H1 (cell line): ENCODE measurements around the gene NDEL1. TPM values are rescaled to one million over a fixed set of nuclear protein-coding genes. Genes with fewer than 3 reads are reported as not detected.

Experiments
- CTCF ChIA-PET: fragments of 300-600 bp; sonication (Branson Sonifier 250); formaldehyde crosslinking; loops from one replicate; lab custom pipeline; 2021; ENCODE audit not compliant: partially characterized antibody; lab: Charles Lee
- POLR2A ChIA-PET: fragments of 300-600 bp; sonication (Branson Sonifier 250); formaldehyde crosslinking; loops from one replicate; lab custom pipeline; 2021; ENCODE audit warnings: inconsistent platforms; ENCODE audit not compliant: partially characterized antibody; lab: Charles Lee
- DNase-seq, 2 experiments: peaks; one replicate each; pipeline versions ENCODE4 v3.0.0 to v3.0.0-alpha.2; 2010 to 2022; ENCODE audit warnings: low spot score in 2 of 2, low read depth in 1 of 2, mixed read lengths in 1 of 2
- FAIRE-seq: peaks from 2 replicates; lab custom pipeline; 2011; peaks lifted over from hg19 to GRCh38; lab: Jason Lieb, UNC
- H2AFZ ChIP-seq: 2 replicates; pipeline ENCODE4 v1.8.1; 2012; ENCODE audit warnings: low read length, inconsistent platforms
- H2AK5ac ChIP-seq: 2 replicates; pipeline ENCODE4 v1.6.1; 2013; ENCODE audit warnings: low read depth, low read length
- H2BK120ac ChIP-seq: replicated peaks from 2 replicates; pipeline ENCODE3; 2013; ENCODE audit warnings: low read depth, low read length, inconsistent platforms
- H2BK12ac ChIP-seq: 2 replicates; pipeline ENCODE4 v1.6.1; 2013; ENCODE audit warnings: low read depth, low read length
- H2BK15ac ChIP-seq: 2 replicates; pipeline ENCODE4 v1.6.1; 2013; ENCODE audit warnings: low read length
- H2BK20ac ChIP-seq: 2 replicates; pipeline ENCODE4 v1.6.1; 2013; ENCODE audit warnings: low read length
- H2BK5ac ChIP-seq: 2 replicates; pipeline ENCODE4 v1.6.1; 2013; ENCODE audit warnings: low read depth, low read length
- H3K14ac ChIP-seq: 2 replicates; pipeline ENCODE4 v1.6.1; 2013; ENCODE audit warnings: inconsistent platforms; ENCODE audit not compliant: insufficient read length
- H3K18ac ChIP-seq: 2 replicates; pipeline ENCODE4 v1.6.1; 2013; ENCODE audit warnings: low read length; ENCODE audit errors: extremely low read depth
- H3K23ac ChIP-seq: 2 replicates; pipeline ENCODE4 v1.6.1; 2013; ENCODE audit warnings: inconsistent platforms; ENCODE audit not compliant: insufficient read length
- H3K23me2 ChIP-seq: 2 replicates; pipeline ENCODE4 v1.6.1; 2013; ENCODE audit warnings: low read depth, low read length
- H3K27ac ChIP-seq: 2 replicates; pipeline ENCODE4 v1.6.1; 2011; ENCODE audit warnings: low read depth, low read length, inconsistent platforms
- H3K27me3 ChIP-seq, 4 experiments: replicated peaks in 1 of 4; 1 replicate in 1 of 4; 2 replicates in 3 of 4; pipeline versions ENCODE4 v1.6.1 to v1.8.1; 2011 to 2013; ENCODE audit warnings: low read length in 3 of 4, mild to moderate bottlenecking in 3 of 4, inconsistent platforms in 2 of 4, mixed read lengths in 2 of 4, moderate library complexity in 1 of 4; ENCODE audit not compliant: control insufficient read depth in 3 of 4, insufficient read depth in 3 of 4; ENCODE audit errors: extremely low read depth in 1 of 4
- H3K36me3 ChIP-seq, 4 experiments: 2 replicates each; pipeline versions ENCODE4 v1.6.1 to v1.8.1; 2011 to 2013; ENCODE audit warnings: mild to moderate bottlenecking in 4 of 4, low read length in 3 of 4, moderate library complexity in 2 of 4, control low read depth in 1 of 4, inconsistent platforms in 1 of 4; ENCODE audit not compliant: insufficient read depth in 4 of 4, control insufficient read depth in 2 of 4
- H3K4ac ChIP-seq: replicated peaks from 2 replicates; pipeline ENCODE3; 2013; ENCODE audit warnings: low read length, low read depth, mixed read lengths, inconsistent platforms; ENCODE audit not compliant: insufficient read length
- H3K4me1 ChIP-seq, 4 experiments: replicated peaks in 1 of 4; 1 replicate in 1 of 4; 2 replicates in 3 of 4; pipeline versions ENCODE4 v1.6.1 to v1.8.1; 2011 to 2013; ENCODE audit warnings: low read length in 3 of 4, inconsistent platforms in 2 of 4, mixed read lengths in 1 of 4; ENCODE audit not compliant: insufficient read depth in 4 of 4, control insufficient read depth in 3 of 4
- H3K4me2 ChIP-seq, 2 experiments: 2 replicates each; pipeline versions ENCODE4 v1.6.1 to v1.8.1; 2011 to 2013; ENCODE audit warnings: low read depth in 2 of 2, low read length in 2 of 2, control low read depth in 1 of 2, inconsistent platforms in 1 of 2, mild to moderate bottlenecking in 1 of 2; ENCODE audit not compliant: insufficient read depth in 1 of 2
- H3K4me3 ChIP-seq, 4 experiments: fragments of 200-600, 300-600 bp in 1 of 4; sonication (generic), shearing (Covaris generic), sonication (Bioruptor Twin) in 1 of 4; 2 replicates each; pipeline versions ENCODE4 v1.5.1 to v1.8.1; 2011 to 2016; ENCODE audit warnings: low read length in 4 of 4, low read depth in 3 of 4, control low read depth in 2 of 4, inconsistent platforms in 2 of 4, mild to moderate bottlenecking in 2 of 4, mixed read lengths in 1 of 4, moderate library complexity in 1 of 4; ENCODE audit not compliant: insufficient read depth in 2 of 4; ENCODE audit errors: extremely low read depth in 1 of 4
- H3K56ac ChIP-seq: replicated peaks from 2 replicates; pipeline ENCODE3; 2013; ENCODE audit warnings: low read depth, mild to moderate bottlenecking, mixed read lengths, low read length, inconsistent platforms; ENCODE audit not compliant: insufficient read length
- H3K79me1 ChIP-seq: 2 replicates; pipeline ENCODE4 v1.6.1; 2013; ENCODE audit warnings: low read depth, low read length, control low read depth
- H3K79me2 ChIP-seq, 2 experiments: 2 replicates each; pipeline versions ENCODE4 v1.6.1 to v1.8.1; 2012 to 2013; ENCODE audit warnings: low read length in 2 of 2, mild to moderate bottlenecking in 2 of 2, inconsistent platforms in 1 of 2; ENCODE audit not compliant: insufficient read depth in 2 of 2, control insufficient read depth in 1 of 2
- H3K9ac ChIP-seq, 4 experiments: replicated peaks in 1 of 4; 1 replicate in 1 of 4; 2 replicates in 3 of 4; pipeline versions ENCODE4 v1.6.1 to v1.8.1; 2011 to 2013; ENCODE audit warnings: low read depth in 3 of 4, low read length in 3 of 4, control low read depth in 2 of 4, mild to moderate bottlenecking in 2 of 4, moderate library complexity in 2 of 4, inconsistent platforms in 1 of 4; ENCODE audit errors: extremely low read depth in 1 of 4
- H3K9me3 ChIP-seq, 2 experiments: 2 replicates each; pipeline versions ENCODE4 v1.6.1 to v1.8.1; 2012 to 2013; ENCODE audit warnings: mild to moderate bottlenecking in 2 of 2, moderate library complexity in 2 of 2, control low read depth in 1 of 2, inconsistent platforms in 1 of 2, low read depth in 1 of 2, low read length in 1 of 2, mixed read lengths in 1 of 2; ENCODE audit not compliant: insufficient read depth in 2 of 2
- H4K20me1 ChIP-seq, 2 experiments: replicated peaks in 1 of 2; 2 replicates each; pipeline versions ENCODE3 to v1.8.1; 2011 to 2013; ENCODE audit warnings: inconsistent platforms in 2 of 2, low read length in 2 of 2, mild to moderate bottlenecking in 1 of 2; ENCODE audit not compliant: insufficient read depth in 2 of 2, control insufficient read depth in 1 of 2
- H4K5ac ChIP-seq: 2 replicates; pipeline ENCODE4 v1.6.1; 2013; ENCODE audit warnings: low read length, low read depth, mixed read lengths, inconsistent platforms; ENCODE audit not compliant: insufficient read length
- H4K8ac ChIP-seq: 2 replicates; pipeline ENCODE4 v1.8.0; 2013; ENCODE audit warnings: mild to moderate bottlenecking, moderate library complexity, low read length, inconsistent platforms; ENCODE audit not compliant: insufficient read depth; ENCODE audit errors: extremely low read depth
- H4K91ac ChIP-seq: replicated peaks from 2 replicates; pipeline ENCODE3; 2013; ENCODE audit warnings: low read length, mixed read lengths, inconsistent platforms; ENCODE audit not compliant: insufficient read length
- EP300 ChIP-seq, 2 experiments: IDR thresholded peaks; 1 replicate in 1 of 2; 2 replicates in 1 of 2; pipeline ENCODE4 v1.6.1; 2011 to 2012; ENCODE audit warnings: low read depth in 2 of 2, low read length in 2 of 2, mild to moderate bottlenecking in 2 of 2, borderline replicate concordance in 1 of 2, inconsistent platforms in 1 of 2, moderate library complexity in 1 of 2
- FOSL1 ChIP-seq: IDR thresholded peaks from 2 replicates; pipeline ENCODE4 v1.6.1; 2011; ENCODE audit warnings: mild to moderate bottlenecking, low read depth, low read length, moderate library complexity; ENCODE audit not compliant: insufficient read depth
- HDAC2 ChIP-seq, 2 experiments: fragments of 300-600 bp in 1 of 2; sonication (generic) in 1 of 2; IDR thresholded peaks; 2 replicates each; pipeline ENCODE4 v1.6.1; 2011 to 2012; ENCODE audit warnings: low read depth in 2 of 2, low read length in 2 of 2, mild to moderate bottlenecking in 2 of 2, moderate library complexity in 2 of 2, borderline replicate concordance in 1 of 2, inconsistent platforms in 1 of 2
- KDM1A ChIP-seq: fragments of 200-600, 300-600 bp; sonication (generic); IDR thresholded peaks from 2 replicates; pipeline ENCODE4 v1.7.1; 2016; ENCODE audit warnings: mild to moderate bottlenecking, low read length, borderline replicate concordance
- WGBS, 2 experiments: shearing (Covaris generic) in 1 of 2; methylation state at CpG; one replicate each; pipeline versions ENCODE4 v1.1.6 to v1.1.7; 2013 to 2015; ENCODE audit warnings: low lambda C conversion rate in 2 of 2, mixed read lengths in 2 of 2, inconsistent platforms in 1 of 2, low coverage in 1 of 2, missing lambda C conversion rate in 1 of 2; ENCODE audit not compliant: insufficient replicate concordance in 2 of 2, insufficient coverage in 1 of 2, insufficient read length in 1 of 2; ENCODE audit errors: extremely low coverage in 1 of 2, missing lambda C conversion rate in 1 of 2; 5-methylcytosine and 5-hydroxymethylcytosine counted together
- polyA plus RNA-seq, 7 experiments: library from polyadenylated mRNA; depleted of rRNA in 3 of 7; stranded (reverse) in 5 of 7; unstranded in 2 of 7; fragments of >200 nt in 5 of 7; fragments of 200-250 nt in 2 of 7; gene quantifications; 1 replicate in 5 of 7; 2 replicates in 1 of 7; 4 replicates in 1 of 7; pipeline versions ENCODE4 v1.2.1 to v1.2.3, GENCODE V29; 2011 to 2013; ENCODE audit warnings: missing spikeins in 2 of 7, mixed read lengths in 2 of 7
- total RNA-seq: library from RNA; stranded (reverse); fragmentation: NEBNext Ultra II Directional; extraction: Animal tissue kit (Norgen Biotek cat#: 25700); gene quantifications from 2 replicates; pipeline ENCODE4 v1.2.1, GENCODE V29; 2021

The NDEL1 gene
- total and polyA plus RNA-seq, 2 of the 8 experiments (the other 6 are each of a cell fraction or from before 2014, with no cell fraction given): 31.1 to 32.9 TPM

DNA sequence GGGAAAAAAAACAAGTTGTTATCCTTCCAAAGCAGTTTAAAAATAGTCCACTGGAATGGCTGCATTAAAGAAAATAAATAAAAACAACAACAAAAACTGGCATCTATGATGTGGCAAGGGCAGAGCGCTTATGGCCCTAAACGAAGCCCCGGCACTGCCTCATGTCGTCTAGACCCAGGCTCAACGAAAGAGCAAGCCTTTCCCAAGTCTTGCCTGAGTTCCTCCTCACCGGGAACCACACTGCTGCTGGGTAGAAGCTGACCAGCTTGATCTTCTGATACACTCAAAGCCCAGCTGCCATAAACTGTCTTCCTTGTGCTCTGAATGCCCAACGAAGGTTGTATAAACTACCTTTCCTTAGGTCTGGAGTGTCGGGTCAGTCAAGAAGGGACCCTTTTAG is 37.0 kb downstream of the NDEL1 start:
- no peak overlapping the region for H4K8ac ChIP-seq
- no peak overlapping the region for H3K4ac ChIP-seq
- H4K5ac ChIP-seq: no peak overlapping the region
- H2BK15ac ChIP-seq: no peak overlapping the region
- H3K36me3 ChIP-seq: peaks cover 25 to 43% (median 33%) of the 10 kb centered on the region in 4 experiments
- no peaks in the 10 kb centered on the region for H3K23me2 ChIP-seq
- no peak overlapping the region for H3K27ac ChIP-seq
- H3K79me1 ChIP-seq: no peaks in the 10 kb centered on the region; the same call in 1 of the 2 replicates
- TF ChIP-seq FOSL1 (no peak), HDAC2 (IDR thresholded peaks at IDR 0.05; ENCODE audit: borderline replicate concordance in 1 of 2, low read depth in 2 of 2, low read length in 2 of 2) (no peak), EP300 (IDR thresholded peaks at IDR 0.05; ENCODE audit: borderline replicate concordance in 1 of 2, low read depth in 2 of 2, low read length in 2 of 2) (no peak), KDM1A (no peak)
- TF ChIP-seq, all 59 proteins: peak for 0
- Histone ChIP-seq H3K79me2 (no peaks in the 10 kb centered on the region), H4K20me1 (peaks cover 7 to 8% of the 10 kb centered on the region in 2 experiments), H3K27me3 (no peaks in the 10 kb centered on the region), H3K4me2 (no peak overlapping the region), H3K9ac (no peak overlapping the region), H3K4me3 (no peak overlapping the region), H3K23ac (no peak overlapping the region), H2BK20ac (no peak overlapping the region), H2BK120ac (no peak overlapping the region), H3K56ac (no peak overlapping the region), H3K14ac (no peak overlapping the region), H3K9me3 (no peaks in the 10 kb centered on the region), H2BK12ac (no peak overlapping the region), H2BK5ac (no peak overlapping the region), H2AFZ (no peak overlapping the region), H4K91ac (no peak overlapping the region), H3K18ac (no peak overlapping the region), H2AK5ac (no peak overlapping the region), H3K4me1 (no peaks in the 10 kb centered on the region)
- FAIRE-seq (no peak), DNase-seq (no peak)
- ChIA-PET POLR2A (interaction anchor here (0.6 to 2.1 kb wide), 3 partner anchors 10 to 261 kb away, joined by 3 to 5 read pairs (median 4); partner anchors contain the start of gene RPL26), CTCF (interaction anchor here (1.3 kb wide), 1 partner anchor 273 kb away, joined by 4 read pairs; no protein-coding TSS in a partner anchor)
- WGBS, 2 experiments: 92% methylated on average over 8 of the region's 8 CpGs; no CpG with 5 or more reads in 1 of the 2 experiments
